HepG2 (cell line): ENCODE measurements around the gene SEMA6B. TPM values are rescaled to one million over a fixed set of nuclear protein-coding genes. Genes with fewer than 3 reads are reported as not detected.

Experiments
- BATF2 ChIP-seq: sonication (generic); formaldehyde crosslinking; IDR thresholded peaks from 2 replicates; pipeline ENCODE4 v1.8.0; 2022; ENCODE audit warnings: mild to moderate bottlenecking, missing genetic modification reagents, moderate library complexity
- EZH2 ChIP-seq: conservative IDR thresholded peaks from 2 replicates; pipeline ENCODE4 v1.6.1; 2012; ENCODE audit warnings: mild to moderate bottlenecking, low read depth, low read length, moderate library complexity
- FOSL2 ChIP-seq: sonication (generic); formaldehyde crosslinking; IDR thresholded peaks from 2 replicates; pipeline ENCODE4 v1.4.0; 2020; ENCODE audit warnings: missing genetic modification reagents
- HNRNPK ChIP-seq: fragments of 200-400 bp; formaldehyde crosslinking; IDR thresholded peaks from 2 replicates; pipeline ENCODE4 v1.6.1; 2018; ENCODE audit warnings: low read length, low read depth, moderate library complexity, mild to moderate bottlenecking; ENCODE audit not compliant: poor library complexity, severe bottlenecking
- MAZ ChIP-seq, 2 experiments: sonication (generic) in 1 of 2; formaldehyde crosslinking in 1 of 2; IDR thresholded peaks; 2 replicates each; pipeline versions ENCODE4 v1.5.0 to v1.6.1; 2012 to 2020; ENCODE audit warnings: low read depth in 2 of 2, mild to moderate bottlenecking in 2 of 2, borderline replicate concordance in 1 of 2, improper control_type of control experiment in 1 of 2, low read length in 1 of 2, missing genetic modification reagents in 1 of 2, moderate library complexity in 1 of 2
- MXI1 ChIP-seq: IDR thresholded peaks from 3 replicates; pipeline ENCODE4 v1.6.1; 2012; ENCODE audit warnings: low read depth, low read length, inconsistent platforms, borderline replicate concordance
- NFIC ChIP-seq: IDR thresholded peaks from 2 replicates; pipeline ENCODE4 v1.6.1; 2012; ENCODE audit warnings: mild to moderate bottlenecking, low read length, inconsistent platforms
- RBFOX2 ChIP-seq: fragments of 200-400 bp; formaldehyde crosslinking; IDR thresholded peaks from 2 replicates; pipeline ENCODE4 v1.6.1; 2017; ENCODE audit warnings: low read depth, mild to moderate bottlenecking, low read length
- SP2 ChIP-seq: sonication (generic); formaldehyde crosslinking; IDR thresholded peaks from 2 replicates; pipeline ENCODE4 v1.5.1; 2020; ENCODE audit warnings: mild to moderate bottlenecking, missing genetic modification reagents
- TAF1 ChIP-seq: sonication (generic); formaldehyde crosslinking; IDR thresholded peaks from 2 replicates; pipeline ENCODE4 v1.4.0; 2020; ENCODE audit warnings: missing genetic modification reagents
- ZBTB14 ChIP-seq: sonication (generic); formaldehyde crosslinking; IDR thresholded peaks from 2 replicates; pipeline ENCODE4 v1.4.0; 2020; ENCODE audit warnings: missing genetic modification reagents
- ZBTB46 ChIP-seq: sonication (generic); formaldehyde crosslinking; IDR thresholded peaks from 2 replicates; pipeline ENCODE4 v1.4.0; 2020; ENCODE audit warnings: mild to moderate bottlenecking, missing genetic modification reagents, borderline replicate concordance
- ZNF552 ChIP-seq: sonication (generic); formaldehyde crosslinking; IDR thresholded peaks from 2 replicates; pipeline ENCODE4 v1.9.0; 2022; ENCODE audit warnings: missing genetic modification reagents, mild to moderate bottlenecking, borderline replicate concordance
- ZNF576 ChIP-seq: sonication (generic); formaldehyde crosslinking; IDR thresholded peaks from 2 replicates; pipeline ENCODE4 v1.4.0; 2020; ENCODE audit warnings: mild to moderate bottlenecking, missing genetic modification reagents
- polyA plus RNA-seq, 8 experiments: library from polyadenylated mRNA; depleted of rRNA in 3 of 8; stranded (reverse) in 7 of 8; unstranded in 1 of 8; fragments of >200 nt; fragmentation: Illumina TruSeq in 4 of 8; extraction: Trizol in 4 of 8; gene quantifications; 2 replicates each; pipeline versions ENCODE4 v1.2.1 to v1.2.3, GENCODE V29; 2011 to 2016; ENCODE audit warnings: low read depth in 4 of 8, missing spikeins in 1 of 8, mixed read lengths in 1 of 8; ENCODE audit not compliant: insufficient read depth in 1 of 8
- total RNA-seq, 5 experiments: library from RNA; depleted of rRNA; stranded (reverse); fragments of >200 nt; fragmentation: Illumina TruSeq; extraction: Trizol; gene quantifications; 2 replicates each; pipeline ENCODE4 v1.2.3, GENCODE V29; 2016; ENCODE audit warnings: low read depth in 1 of 5
- TF ChIP-seq, protein P1 (sequence below): sonication (generic); formaldehyde crosslinking; IDR thresholded peaks from 2 replicates; pipeline ENCODE4 v1.8.1; 2023; ENCODE audit warnings: mild to moderate bottlenecking, moderate library complexity, missing genetic modification reagents
- TF ChIP-seq, protein P2 (sequence below): sonication (generic); formaldehyde crosslinking; IDR thresholded peaks from 2 replicates; pipeline ENCODE4 v1.4.0; 2020; ENCODE audit warnings: mild to moderate bottlenecking, missing genetic modification reagents
- TF ChIP-seq, protein P3 (sequence below): IDR thresholded peaks from 2 replicates; pipeline ENCODE4 v1.6.1; 2016; ENCODE audit warnings: missing biosample characterization, missing genetic modification reagents, low read depth

The SEMA6B gene
- total and polyA plus RNA-seq, 2 of the 13 experiments (the other 11 are each of a cell fraction or from before 2014, with no cell fraction given), result 45.5 to 67.1 TPM

DNA sequence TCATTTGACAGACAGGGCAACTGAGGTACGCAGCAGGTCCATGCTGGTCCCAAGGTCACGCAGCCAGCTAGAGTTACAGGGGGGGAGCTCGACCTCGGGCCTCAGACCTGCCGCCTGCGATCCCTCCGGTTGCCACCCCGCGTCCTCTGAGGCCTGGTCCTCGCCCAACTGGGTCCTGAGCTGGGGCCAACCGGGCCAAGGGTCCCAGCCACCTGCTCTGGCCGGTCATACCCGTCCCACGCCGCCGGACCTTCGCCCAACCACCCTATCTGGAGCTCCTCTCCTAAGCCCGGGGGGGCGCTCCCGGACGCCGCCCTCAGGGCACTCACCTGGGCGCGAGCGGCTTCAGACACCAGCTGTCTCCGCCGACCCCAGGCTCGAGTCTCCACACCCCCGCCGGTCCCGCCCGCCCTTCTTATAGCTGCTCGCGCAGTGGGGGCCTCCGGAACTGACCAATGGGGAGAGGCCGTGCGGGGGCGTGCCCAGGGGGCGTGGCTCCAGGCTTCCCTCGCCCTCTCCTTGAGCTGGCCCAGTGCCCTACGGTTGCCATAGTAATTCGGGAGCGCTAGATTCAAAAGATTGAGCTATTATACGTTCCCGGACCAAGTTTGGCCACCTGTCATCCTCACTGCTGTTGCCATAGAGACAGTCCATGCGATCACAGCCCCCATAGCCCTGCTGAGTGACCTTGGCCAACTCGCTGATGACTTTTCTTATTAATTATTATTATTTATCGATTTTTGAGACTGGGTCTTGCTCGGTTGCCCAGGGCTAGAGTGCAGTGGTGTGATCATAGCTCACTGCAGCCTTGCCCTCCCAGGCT lies 24.4 kb downstream of the SEMA6B start, which contains the start of gene PLIN5 (continued):
- no peak for TF ChIP-seq EZH2
- TF ChIP-seq FOSL2 (CRISPR knock-in tag), result 0 out of 2 replicates have a peak, but pooled peaks have one; percentile 9
- TF ChIP-seq, protein P1, sequence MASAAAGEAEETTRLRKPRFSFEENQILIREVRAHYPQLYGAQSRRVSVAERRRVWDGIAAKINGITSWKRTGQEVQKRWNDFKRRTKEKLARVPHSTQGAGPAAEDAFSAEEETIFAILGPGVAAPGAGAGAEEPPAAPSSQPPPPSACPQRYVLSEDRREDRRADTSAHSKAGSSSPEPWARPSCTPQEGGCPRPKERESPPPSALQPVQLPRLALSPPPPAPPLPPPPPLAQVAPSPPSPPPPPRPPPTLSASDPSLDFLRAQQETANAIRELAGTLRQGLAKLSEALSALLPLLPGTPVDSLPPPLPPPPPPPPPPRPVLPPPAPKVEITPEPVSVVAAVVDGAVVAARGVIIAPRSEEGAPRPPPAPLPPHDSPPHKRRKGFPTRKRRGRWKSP (CRISPR knock-in tag), result 0 out of 2 replicates have a peak, but pooled peaks have one; percentile 21
- TF ChIP-seq, protein P2, sequence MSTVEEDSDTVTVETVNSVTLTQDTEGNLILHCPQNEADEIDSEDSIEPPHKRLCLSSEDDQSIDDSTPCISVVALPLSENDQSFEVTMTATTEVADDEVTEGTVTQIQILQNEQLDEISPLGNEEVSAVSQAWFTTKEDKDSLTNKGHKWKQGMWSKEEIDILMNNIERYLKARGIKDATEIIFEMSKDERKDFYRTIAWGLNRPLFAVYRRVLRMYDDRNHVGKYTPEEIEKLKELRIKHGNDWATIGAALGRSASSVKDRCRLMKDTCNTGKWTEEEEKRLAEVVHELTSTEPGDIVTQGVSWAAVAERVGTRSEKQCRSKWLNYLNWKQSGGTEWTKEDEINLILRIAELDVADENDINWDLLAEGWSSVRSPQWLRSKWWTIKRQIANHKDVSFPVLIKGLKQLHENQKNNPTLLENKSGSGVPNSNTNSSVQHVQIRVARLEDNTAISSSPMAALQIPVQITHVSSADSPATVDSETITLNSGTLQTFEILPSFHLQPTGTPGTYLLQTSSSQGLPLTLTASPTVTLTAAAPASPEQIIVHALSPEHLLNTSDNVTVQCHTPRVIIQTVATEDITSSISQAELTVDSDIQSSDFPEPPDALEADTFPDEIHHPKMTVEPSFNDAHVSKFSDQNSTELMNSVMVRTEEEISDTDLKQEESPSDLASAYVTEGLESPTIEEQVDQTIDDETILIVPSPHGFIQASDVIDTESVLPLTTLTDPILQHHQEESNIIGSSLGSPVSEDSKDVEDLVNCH (CRISPR knock-in tag), result no peak
- no peak for TF ChIP-seq NFIC
- TF ChIP-seq ZNF552 (CRISPR knock-in tag), result no peak
- no peak for TF ChIP-seq ZNF576 (CRISPR knock-in tag)
- peak; percentile 22; the same call in 1 of the 2 replicates for TF ChIP-seq TAF1 (CRISPR knock-in tag)
- TF ChIP-seq HNRNPK, result no peak
- no peak for TF ChIP-seq ZBTB46 (CRISPR knock-in tag)
- TF ChIP-seq MXI1, result peak; percentile 93; the same call in 2 of the 3 replicates
- TF ChIP-seq, protein P3, sequence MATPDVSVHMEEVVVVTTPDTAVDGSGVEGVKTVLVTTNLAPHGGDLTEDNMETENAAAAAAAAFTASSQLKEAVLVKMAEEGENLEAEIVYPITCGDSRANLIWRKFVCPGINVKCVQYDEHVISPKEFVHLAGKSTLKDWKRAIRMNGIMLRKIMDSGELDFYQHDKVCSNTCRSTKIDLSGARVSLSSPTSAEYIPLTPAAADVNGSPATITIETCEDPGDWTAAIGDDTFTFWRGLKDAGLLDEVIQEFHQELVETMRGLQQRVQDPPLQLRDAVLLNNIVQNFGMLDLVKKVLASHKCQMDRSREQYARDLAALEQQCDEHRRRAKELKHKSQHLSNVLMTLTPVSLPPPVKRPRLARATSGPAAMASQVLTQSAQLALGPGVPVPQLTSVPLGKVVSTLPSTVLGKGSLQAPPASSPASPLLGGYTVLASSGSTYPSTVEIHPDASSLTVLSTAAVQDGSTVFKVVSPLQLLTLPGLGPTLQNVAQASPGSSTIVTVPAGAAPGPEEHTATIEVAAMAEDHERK, result no peak
- TF ChIP-seq RBFOX2, result peak; percentile 73
- TF ChIP-seq MAZ (IDR thresholded peaks at IDR 0.05; ENCODE audit: borderline replicate concordance, low read depth, low read length), result peak; percentile 84
- TF ChIP-seq MAZ (CRISPR knock-in tag; IDR thresholded peaks at IDR 0.05; ENCODE audit: low read depth), result 0 out of 2 replicates have a peak, but pooled peaks have one; percentile 59
- peak; percentile 50; the same call in 1 of the 2 replicates for TF ChIP-seq SP2 (CRISPR knock-in tag)
- TF ChIP-seq ZBTB14 (CRISPR knock-in tag), result no peak
- no peak for TF ChIP-seq BATF2 (CRISPR knock-in tag)
